Activated CD4-positive, alpha-beta T cell treated with anti-CD3 and anti-CD28 coated beads, Interleukin-2, amount 50 U/mL, for 16 hours (primary cell): ENCODE data around the gene NDUFS6.

ENCODE experiments used
- DNase-seq: peaks from one replicate; pipeline ENCODE4 v3.0.0-alpha.2; 2020

NDUFS6 gene

GRCh38 chr5:1765880-1766235 is 35.3 kb upstream of the NDUFS6 start:
- DNase-seq: no peak

DNA sequence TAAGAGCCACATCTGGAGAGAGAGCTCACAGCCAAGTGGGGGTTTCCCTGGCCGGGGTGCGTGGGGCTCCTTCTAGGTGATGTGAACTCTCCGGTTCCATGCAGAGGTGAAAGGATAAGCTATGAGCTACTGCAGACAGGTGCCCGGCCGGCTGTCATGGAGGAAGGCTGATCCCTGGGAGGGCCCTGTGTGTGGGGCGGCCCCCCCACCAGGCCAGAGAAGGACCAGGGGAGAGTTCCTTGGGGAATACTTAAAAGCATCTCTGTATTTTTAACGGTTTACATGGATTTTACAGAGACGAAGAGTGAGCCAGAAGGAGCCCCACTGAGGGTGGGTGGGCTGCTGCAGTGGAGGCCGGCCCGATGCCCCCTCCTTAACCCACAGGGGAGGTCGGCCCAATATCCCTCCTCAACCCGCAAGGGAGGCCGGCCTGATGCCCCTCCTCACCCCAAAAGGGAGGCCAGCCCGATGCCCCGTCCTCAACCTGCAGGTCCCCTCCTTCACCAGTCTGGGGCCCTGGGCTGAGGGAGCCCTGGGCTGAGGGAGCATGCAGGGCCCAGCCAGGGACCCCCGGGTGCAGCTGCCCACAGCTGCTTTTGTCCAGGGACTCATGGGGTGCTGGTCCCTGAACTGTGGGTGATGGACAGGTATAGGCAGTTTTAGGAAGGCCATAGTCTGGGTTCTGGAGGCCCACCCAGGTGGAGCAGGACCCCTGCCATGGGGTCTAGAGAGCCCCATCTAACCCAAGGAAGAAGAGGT is 33.5 kb upstream of the NDUFS6 start:
- DNase-seq: no peak

GRCh38 chr5:1768283-1769000 is 32.8 kb upstream of the NDUFS6 start:
- DNase-seq: no peak

DNA sequence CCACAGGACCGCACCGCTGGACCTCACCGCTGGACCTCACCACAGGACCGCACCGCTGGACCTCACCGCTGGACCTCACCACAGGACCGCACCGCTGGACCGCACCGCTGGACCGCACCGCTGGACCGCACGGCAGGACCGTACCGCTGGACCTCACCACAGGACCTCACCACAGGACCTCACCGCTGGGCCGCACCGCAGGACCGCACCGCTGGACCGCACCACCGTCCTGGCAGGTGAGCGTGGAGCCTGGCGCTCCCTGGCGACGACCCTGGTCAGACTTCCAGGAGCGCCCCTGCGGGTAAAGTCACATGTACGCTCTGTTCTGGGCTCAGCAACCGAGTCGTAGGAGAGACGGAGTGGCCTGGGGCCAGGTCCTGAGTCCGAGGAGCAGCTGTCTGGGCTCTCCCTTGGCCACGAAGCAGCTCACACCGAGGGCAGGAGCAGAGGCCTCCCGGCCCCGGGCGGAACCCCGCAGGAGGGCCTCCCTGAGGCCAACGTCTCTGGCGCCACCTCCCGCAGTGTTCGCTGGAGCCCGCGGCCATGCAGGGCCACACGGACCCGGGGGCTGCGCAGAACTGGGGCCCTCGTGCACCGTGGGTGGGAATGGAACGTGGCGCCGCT is 32.1 kb upstream of the NDUFS6 start:
- no peak for DNase-seq

- no peak for DNase-seq
Observed at GRCh38 chr5:1769752-1770442, 31.3 kb upstream of the NDUFS6 start.

DNA sequence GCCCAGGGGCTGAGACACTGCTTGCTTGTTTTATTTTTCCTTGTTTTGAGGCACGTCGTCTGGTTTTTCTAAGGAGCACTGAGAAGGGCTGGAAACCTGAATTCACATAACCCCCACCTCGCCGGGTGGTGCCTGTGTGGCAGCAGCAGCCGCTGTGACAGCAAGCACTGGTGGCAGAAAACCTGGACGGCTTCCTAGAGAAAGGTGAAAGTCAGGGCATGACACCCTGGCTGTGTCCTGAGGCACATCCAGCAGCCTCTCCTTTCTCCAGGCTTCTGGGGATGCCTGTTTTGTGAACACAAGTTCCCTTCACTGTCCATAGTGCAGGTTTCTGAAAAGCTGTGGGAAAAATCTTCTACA is 30.8 kb upstream of the NDUFS6 start:
- DNase-seq: no peak

GRCh38 chr5:1771149-1772065 is 29.8 kb upstream of the NDUFS6 start:
- no peak for DNase-seq

DNA sequence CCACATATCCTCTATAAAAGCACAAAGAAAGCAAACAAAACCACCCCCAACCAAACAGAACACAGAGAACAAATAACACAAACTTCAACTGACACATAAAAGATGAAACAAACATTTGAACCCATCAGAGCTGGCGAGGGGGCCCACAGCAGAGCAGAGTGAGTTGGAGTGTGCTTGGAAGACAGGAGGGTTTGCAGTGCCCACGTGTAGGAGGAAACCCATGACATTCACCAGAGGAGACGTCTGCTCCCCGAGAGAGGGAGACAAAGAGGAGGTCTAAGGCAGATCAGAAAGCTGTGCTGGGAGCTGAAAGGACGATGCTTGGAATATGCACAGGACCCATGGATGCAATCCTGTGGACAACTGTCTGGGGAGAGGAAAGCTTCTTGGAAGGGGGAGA is 28.6 kb upstream of the NDUFS6 start:
- DNase-seq: no peak

DNA sequence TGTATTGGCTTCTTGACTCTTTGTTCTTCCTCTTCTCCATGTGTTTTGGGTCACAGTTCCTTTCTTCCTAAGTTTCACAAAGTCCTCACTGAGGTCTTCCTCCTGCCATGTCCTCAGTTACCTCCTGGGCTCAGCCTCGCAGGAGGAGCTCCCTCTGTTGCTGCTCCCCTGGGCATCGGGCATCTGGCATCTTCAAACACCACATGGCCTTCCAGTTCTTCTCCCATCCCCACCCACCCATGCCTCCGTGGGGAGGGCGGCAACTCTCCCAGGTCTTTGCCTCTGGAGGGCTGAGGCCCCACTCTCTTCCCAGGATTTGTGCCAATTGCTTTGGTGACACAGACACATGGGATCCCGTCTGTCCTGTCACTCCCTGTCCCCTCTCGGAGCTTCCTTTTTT is 24.4 kb upstream of the NDUFS6 start:
- DNase-seq: no peak

GRCh38 chr5:1777281-1778137 is 23.7 kb upstream of the NDUFS6 start:
- DNase-seq: no peak

DNA sequence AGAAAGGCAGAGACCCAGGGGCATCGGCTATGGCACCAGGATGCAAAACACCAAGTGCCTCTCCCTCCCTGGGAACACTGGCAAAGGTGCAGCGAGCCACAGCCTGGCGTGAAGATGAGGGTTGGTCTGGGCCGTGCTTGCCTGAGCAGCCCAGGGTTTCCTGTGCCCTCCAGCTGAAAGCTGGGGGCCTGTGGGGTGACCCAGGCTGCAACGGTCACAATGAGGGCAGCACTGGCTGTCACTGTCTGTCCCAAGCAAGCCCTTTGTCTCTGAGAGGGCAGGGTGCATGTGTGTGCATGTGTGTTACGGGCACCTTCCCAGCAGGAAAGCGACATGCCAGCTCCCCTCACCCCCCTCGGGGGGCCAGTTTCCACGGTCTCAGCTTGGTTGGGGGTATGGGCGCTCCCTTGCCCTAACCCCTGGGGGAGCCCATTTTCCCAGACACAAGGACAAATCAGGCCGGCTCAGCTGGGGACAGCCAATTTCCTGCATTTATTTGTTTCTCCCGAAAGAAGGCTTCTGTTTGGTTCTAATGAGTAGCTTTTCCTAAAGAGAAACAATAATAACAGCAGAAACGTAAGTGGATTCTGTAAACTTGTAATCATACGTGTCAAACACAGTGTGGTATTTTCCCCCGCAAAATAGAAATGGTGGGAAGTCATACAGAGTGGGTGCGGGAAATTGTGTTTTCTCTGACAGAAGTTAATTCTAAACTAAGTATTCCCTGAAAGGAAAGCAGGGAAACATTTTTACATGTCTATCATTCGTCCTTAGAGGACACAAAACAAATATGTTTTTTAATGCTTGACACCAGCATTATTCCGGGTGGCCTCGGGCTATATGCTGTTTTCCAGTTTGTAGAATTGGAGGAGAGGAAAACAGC is 22.8 kb upstream of the NDUFS6 start:
- DNase-seq: no peak

- no peak for DNase-seq
Observed at GRCh38 chr5:1779021-1779680, 22.1 kb upstream of the NDUFS6 start.

DNA sequence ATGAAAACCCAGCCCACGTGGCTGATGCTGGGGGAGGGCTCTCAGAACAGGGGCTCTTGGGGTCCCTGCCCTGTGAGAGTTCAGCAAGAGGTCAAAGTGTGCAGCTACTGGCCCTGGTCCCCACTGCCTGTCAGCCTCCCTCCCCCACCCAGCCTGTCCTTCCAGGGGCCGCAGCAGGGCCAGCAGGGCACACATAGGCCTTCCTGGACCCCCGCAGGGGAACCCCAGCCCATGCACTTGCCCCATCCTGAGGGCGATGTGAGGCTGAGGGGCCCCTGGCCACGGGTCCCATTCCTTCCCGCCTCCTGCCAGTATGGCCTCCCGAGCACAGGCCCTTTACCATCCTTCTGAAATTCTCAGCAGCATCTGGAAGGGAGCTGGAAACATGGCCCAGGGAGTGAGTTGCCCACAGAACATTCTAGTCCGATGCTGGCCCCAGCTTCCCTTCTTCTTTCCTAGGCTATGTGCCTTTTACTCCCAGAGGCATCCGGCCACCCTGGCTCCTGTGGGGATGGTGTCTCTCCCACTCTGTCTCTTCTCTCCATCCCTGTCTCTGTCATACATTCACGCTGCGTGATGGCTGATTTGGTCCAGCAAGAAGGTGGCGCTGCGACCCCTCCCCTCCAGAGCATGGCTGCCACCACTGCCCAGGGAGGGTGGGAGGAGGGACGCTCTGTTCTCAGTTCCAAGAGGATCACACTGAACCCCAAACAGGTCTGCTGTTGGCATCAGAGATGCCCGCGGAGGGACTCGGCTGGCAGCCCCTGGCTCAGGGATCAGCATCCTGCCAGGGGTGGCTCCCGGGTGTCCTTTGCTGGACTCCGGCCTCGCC is 21.2 kb upstream of the NDUFS6 start:
- DNase-seq: no peak

DNA sequence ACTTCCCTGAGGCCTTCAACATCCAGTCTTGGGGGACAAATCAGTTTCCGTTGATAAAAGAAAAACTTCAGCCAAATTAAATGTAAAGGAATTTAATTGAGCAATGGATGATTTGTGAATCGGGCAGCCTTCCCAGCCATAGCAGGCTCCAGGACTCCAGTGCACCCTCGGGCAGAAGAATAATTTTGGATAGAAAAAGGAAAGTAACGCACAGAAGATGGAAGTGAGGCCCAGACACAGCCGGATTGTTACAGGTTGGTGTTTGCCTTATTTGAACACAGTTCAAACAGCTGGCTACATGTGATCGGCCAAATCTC is 20.6 kb upstream of the NDUFS6 start:
- DNase-seq: no peak

DNA sequence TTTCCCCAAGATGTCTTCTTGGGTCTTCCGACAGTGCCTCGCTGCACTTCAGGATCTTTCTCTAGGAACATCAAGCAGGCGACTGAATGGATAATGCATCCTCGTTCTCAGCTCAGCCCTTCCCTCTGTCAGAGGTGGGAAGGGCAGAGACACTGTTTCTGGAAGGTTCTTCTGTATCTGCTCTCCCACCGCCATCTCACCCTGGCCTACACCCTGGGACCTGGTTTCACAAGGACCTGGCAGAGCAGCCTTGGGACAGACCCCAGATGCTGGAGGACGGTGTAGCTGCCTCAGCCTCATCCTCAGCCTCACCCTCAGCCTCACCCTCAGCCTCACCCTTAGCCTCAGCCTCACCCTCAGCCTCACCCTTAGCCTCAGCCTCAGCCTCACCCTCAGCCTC is 20.1 kb upstream of the NDUFS6 start:
- no peak for DNase-seq

DNA sequence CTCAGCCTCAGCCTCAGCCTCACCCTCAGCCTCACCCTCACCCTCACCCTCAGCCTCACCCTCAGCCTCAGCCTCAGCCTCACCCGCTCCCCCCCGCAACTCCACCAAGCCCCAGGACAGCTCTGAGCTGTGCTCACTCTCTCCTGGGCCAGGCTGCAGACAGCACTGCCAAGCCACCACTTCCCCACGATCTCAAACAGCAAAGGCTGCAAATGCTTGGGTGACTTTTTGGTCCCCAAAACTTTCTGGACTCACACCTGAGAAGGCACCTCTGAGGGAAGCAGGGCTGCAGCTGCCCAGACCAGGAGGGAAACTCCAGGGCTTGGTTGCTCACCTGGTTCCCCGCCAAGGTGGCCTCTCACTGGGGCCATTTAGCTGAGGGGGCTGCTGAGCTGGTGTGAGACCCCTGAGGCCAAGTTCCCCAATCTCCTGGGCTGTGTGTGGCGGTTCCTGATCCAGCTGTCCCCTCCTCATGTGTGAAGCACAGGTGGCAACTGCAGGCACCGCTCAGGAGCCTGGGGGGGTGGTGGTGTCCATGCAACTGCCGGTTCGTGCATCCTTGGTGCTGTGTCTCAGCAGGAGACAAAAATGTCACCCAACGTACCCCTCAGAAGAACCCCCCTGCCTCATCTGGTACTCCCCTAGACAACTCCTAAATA is 19.4 kb upstream of the NDUFS6 start:
- DNase-seq: no peak

DNA sequence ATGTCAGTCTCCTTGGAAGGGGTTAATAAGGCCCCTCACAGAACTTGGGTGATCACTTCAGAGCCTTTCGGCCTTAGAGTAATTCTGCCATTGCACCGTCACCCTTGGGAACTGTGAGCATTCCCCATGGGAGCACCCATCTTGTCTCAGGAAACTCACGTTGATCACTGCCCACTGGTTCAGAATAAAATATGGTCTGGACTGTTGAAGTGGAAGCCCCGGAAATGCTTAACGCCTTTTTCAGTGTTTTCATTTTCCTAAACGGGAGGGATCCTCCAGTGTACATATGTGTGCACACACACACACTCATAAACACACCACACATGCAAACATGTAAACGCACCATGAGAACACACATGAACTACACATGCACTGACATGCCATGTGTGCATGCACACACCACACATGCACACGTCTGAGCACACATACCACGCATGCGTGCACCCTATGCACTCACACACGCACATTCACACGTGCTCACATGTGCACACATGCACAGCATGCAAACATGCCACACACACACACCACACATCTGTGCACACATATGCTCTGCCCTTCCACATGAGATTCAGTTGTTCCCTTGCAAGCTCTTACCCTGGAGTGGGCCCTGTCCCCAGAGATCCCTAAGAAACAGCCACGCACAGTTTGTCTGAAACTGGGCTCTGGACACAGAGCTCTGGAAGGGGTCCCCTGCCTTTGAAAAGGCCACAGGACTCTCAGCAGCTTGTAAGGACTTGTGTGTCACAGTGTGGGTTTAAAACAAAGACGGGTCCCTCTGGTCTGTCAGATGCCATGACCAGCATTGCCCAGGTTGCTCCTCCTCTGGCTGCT is 18.6 kb upstream of the NDUFS6 start:
- DNase-seq: no peak

- no peak for DNase-seq
Observed at GRCh38 chr5:1783216-1783554, 18.0 kb upstream of the NDUFS6 start.
